BLaER1 (cell line): Measurements from ENCODE around the gene MPP3.

Experiments used
- H3K27ac ChIP-seq: shearing (Covaris generic); formaldehyde crosslinking; 2 replicates; pipeline ENCODE4 v1.8.1; 2022
- H3K27me3 ChIP-seq: shearing (Covaris generic); formaldehyde crosslinking; 2 replicates; pipeline ENCODE4 v1.8.1; 2022
- H3K36me3 ChIP-seq: shearing (Covaris generic); formaldehyde crosslinking; 2 replicates; pipeline ENCODE4 v1.8.1; 2022
- H3K4me1 ChIP-seq: shearing (Covaris generic); formaldehyde crosslinking; 2 replicates; pipeline ENCODE4 v1.8.1; 2022
- H3K4me2 ChIP-seq: shearing (Covaris generic); formaldehyde crosslinking; 2 replicates; pipeline ENCODE4 v1.8.1; 2022
- H3K4me3 ChIP-seq: shearing (Covaris generic); formaldehyde crosslinking; 2 replicates; pipeline ENCODE4 v1.8.1; 2022
- H3K9ac ChIP-seq: shearing (Covaris generic); formaldehyde crosslinking; 2 replicates; pipeline ENCODE4 v1.8.1; 2022
- H3K9me3 ChIP-seq: shearing (Covaris generic); formaldehyde crosslinking; 2 replicates; pipeline ENCODE4 v1.8.1; 2022
- H4K20me1 ChIP-seq: shearing (Covaris generic); formaldehyde crosslinking; 2 replicates; pipeline ENCODE4 v1.8.1; 2022
- Cebpa-rat ChIP-seq: shearing (Covaris generic); IDR thresholded peaks from 2 replicates; pipeline ENCODE4 v1.8.1; 2022

MPP3 gene

GRCh38 chr17:43861960-43862359 lies 29.0 kb upstream of the MPP3 start:
- Histone ChIP-seq H3K36me3 (no peaks in the 10 kb centered on the region), H3K4me3 (no peak overlapping the region), H3K4me1 (peaks cover 20% of the 10 kb centered on the region), H3K27ac (no peak overlapping the region), H3K27me3 (no peaks in the 10 kb centered on the region), H3K9ac (no peak overlapping the region), H3K9me3 (no peaks in the 10 kb centered on the region; the same call in 1 of the 2 replicates), H4K20me1 (no peaks in the 10 kb centered on the region), H3K4me2 (no peak overlapping the region)
- TF ChIP-seq Cebpa-rat = no peak

GRCh38 chr17:43860927-43861622 lies 28.1 kb upstream of the MPP3 start:
- Histone ChIP-seq H4K20me1 (no peaks in the 10 kb centered on the region), H3K27me3 (no peaks in the 10 kb centered on the region), H3K4me2 (no peak overlapping the region), H3K36me3 (no peaks in the 10 kb centered on the region), H3K27ac (no peak overlapping the region), H3K9ac (no peak overlapping the region), H3K4me1 (peaks cover 20% of the 10 kb centered on the region), H3K4me3 (no peak overlapping the region), H3K9me3 (no peaks in the 10 kb centered on the region; the same call in 1 of the 2 replicates)
- no peak for TF ChIP-seq Cebpa-rat

- Histone ChIP-seq H3K9me3 (no peaks in the 10 kb centered on the region; the same call in 1 of the 2 replicates), H4K20me1 (no peaks in the 10 kb centered on the region), H3K27ac (no peak overlapping the region), H3K9ac (no peak overlapping the region), H3K4me2 (no peak overlapping the region), H3K4me1 (peaks cover 20% of the 10 kb centered on the region), H3K36me3 (no peaks in the 10 kb centered on the region), H3K27me3 (no peaks in the 10 kb centered on the region), H3K4me3 (no peak overlapping the region)
- no peak for TF ChIP-seq Cebpa-rat
Measured at GRCh38 chr17:43860077-43860725, 27.3 kb upstream of the MPP3 start.

GRCh38 chr17:43857957-43858600 lies 25.1 kb upstream of the MPP3 start:
- peaks cover 20% of the 10 kb centered on the region for H3K4me1 ChIP-seq
- no peak overlapping the region for H3K4me3 ChIP-seq
- no peaks in the 10 kb centered on the region for H4K20me1 ChIP-seq
- no peaks in the 10 kb centered on the region for H3K27me3 ChIP-seq
- no peak for TF ChIP-seq Cebpa-rat
- no peaks in the 10 kb centered on the region; the same call in 1 of the 2 replicates for H3K9me3 ChIP-seq
- peak overlapping the region; percentile 36 for H3K4me2 ChIP-seq
- H3K36me3 ChIP-seq = no peaks in the 10 kb centered on the region
- H3K27ac ChIP-seq = no peak overlapping the region
- H3K9ac ChIP-seq = no peak overlapping the region

- H3K27ac ChIP-seq = no peak overlapping the region
- H3K36me3 ChIP-seq = no peaks in the 10 kb centered on the region
- no peak for TF ChIP-seq Cebpa-rat
- no peak overlapping the region for H3K4me3 ChIP-seq
- no peaks in the 10 kb centered on the region; the same call in 1 of the 2 replicates for H3K9me3 ChIP-seq
- peaks cover 20% of the 10 kb centered on the region for H3K4me1 ChIP-seq
- H3K27me3 ChIP-seq = no peaks in the 10 kb centered on the region
- H4K20me1 ChIP-seq = no peaks in the 10 kb centered on the region
- H3K4me2 ChIP-seq = no peak overlapping the region
- no peak overlapping the region for H3K9ac ChIP-seq
Measured at GRCh38 chr17:43857141-43857540, 24.2 kb upstream of the MPP3 start.

- Histone ChIP-seq H3K4me3 (no peak overlapping the region), H3K27me3 (no peaks in the 10 kb centered on the region), H4K20me1 (no peaks in the 10 kb centered on the region), H3K36me3 (no peaks in the 10 kb centered on the region), H3K9me3 (no peaks in the 10 kb centered on the region; the same call in 1 of the 2 replicates), H3K4me1 (peaks cover 17% of the 10 kb centered on the region), H3K4me2 (no peak overlapping the region), H3K27ac (no peak overlapping the region), H3K9ac (no peak overlapping the region)
- no peak for TF ChIP-seq Cebpa-rat
Measured at GRCh38 chr17:43856141-43856540, 23.2 kb upstream of the MPP3 start.

GRCh38 chr17:43855061-43855460 lies 22.1 kb upstream of the MPP3 start:
- TF ChIP-seq Cebpa-rat = no peak
- Histone ChIP-seq H3K4me1 (peaks cover 10% of the 10 kb centered on the region), H4K20me1 (no peaks in the 10 kb centered on the region), H3K27ac (no peak overlapping the region), H3K36me3 (no peaks in the 10 kb centered on the region), H3K9me3 (no peaks in the 10 kb centered on the region; the same call in 1 of the 2 replicates), H3K4me2 (no peak overlapping the region), H3K27me3 (no peaks in the 10 kb centered on the region), H3K9ac (no peak overlapping the region), H3K4me3 (no peak overlapping the region)

- no peak overlapping the region for H3K4me2 ChIP-seq
- no peak for TF ChIP-seq Cebpa-rat
- H3K27me3 ChIP-seq = no peaks in the 10 kb centered on the region
- H4K20me1 ChIP-seq = no peaks in the 10 kb centered on the region
- no peak overlapping the region for H3K27ac ChIP-seq
- peaks cover 10% of the 10 kb centered on the region for H3K4me1 ChIP-seq
- H3K9me3 ChIP-seq = no peaks in the 10 kb centered on the region; the same call in 1 of the 2 replicates
- H3K4me3 ChIP-seq = no peak overlapping the region
- no peak overlapping the region for H3K9ac ChIP-seq
- no peaks in the 10 kb centered on the region for H3K36me3 ChIP-seq
Measured at GRCh38 chr17:43854498-43854897, 21.6 kb upstream of the MPP3 start.

- Histone ChIP-seq H3K4me1 (peaks cover 9% of the 10 kb centered on the region), H3K9me3 (no peaks in the 10 kb centered on the region; the same call in 1 of the 2 replicates), H3K4me3 (no peak overlapping the region), H3K27ac (no peak overlapping the region), H4K20me1 (no peaks in the 10 kb centered on the region), H3K9ac (no peak overlapping the region), H3K4me2 (no peak overlapping the region), H3K27me3 (no peaks in the 10 kb centered on the region), H3K36me3 (no peaks in the 10 kb centered on the region)
- no peak for TF ChIP-seq Cebpa-rat
Measured at GRCh38 chr17:43853546-43853945, 20.6 kb upstream of the MPP3 start.

- no peak overlapping the region for H3K27ac ChIP-seq
- no peaks in the 10 kb centered on the region; the same call in 1 of the 2 replicates for H3K9me3 ChIP-seq
- no peaks in the 10 kb centered on the region for H3K4me1 ChIP-seq
- H4K20me1 ChIP-seq = no peaks in the 10 kb centered on the region
- H3K36me3 ChIP-seq = no peaks in the 10 kb centered on the region
- no peak for TF ChIP-seq Cebpa-rat
- no peak overlapping the region for H3K9ac ChIP-seq
- H3K4me2 ChIP-seq = no peak overlapping the region
- H3K4me3 ChIP-seq = no peak overlapping the region
- H3K27me3 ChIP-seq = no peaks in the 10 kb centered on the region
Measured at GRCh38 chr17:43852571-43852970, 19.6 kb upstream of the MPP3 start.
